GM18499 (cell line): Measurements from ENCODE around the gene IBTK.
"Not testable (repeated sequence)": the region's sequence is repeated elsewhere in the genome, so short reads cannot be mapped to it uniquely, and the experiment has no call there.

Source experiments
- ATAC-seq: cut with Tn5 transposase; IDR thresholded peaks from one replicate; pipeline ENCODE4 v1.9.1; 2021; ENCODE audit warnings: moderate number of reproducible peaks; ENCODE audit not compliant: insufficient read depth, unreplicated experiment

IBTK gene

GRCh38 chr6:82247505-82248272 lies at the start of gene IBTK:
TSS of gene IBTK (minus strand) at chr6:82247744. CDS start at chr6:82240486, 7,258 bp downstream.
- peak; percentile 81 for ATAC-seq

GRCh38 chr6:82283771-82284410 lies 36.3 kb upstream of the IBTK start:
- ATAC-seq, result no peak

GRCh38 chr6:82281550-82281949 lies 34.0 kb upstream of the IBTK start:
- not testable (repeated sequence) for ATAC-seq

- no peak for ATAC-seq
Observed at GRCh38 chr6:82277686-82278085, 30.1 kb upstream of the IBTK start.

GRCh38 chr6:82275686-82276085 lies 28.1 kb upstream of the IBTK start:
- no peak for ATAC-seq

- ATAC-seq, result no peak
Observed at GRCh38 chr6:82273295-82273694, 25.8 kb upstream of the IBTK start.

GRCh38 chr6:82270881-82271635 lies 23.5 kb upstream of the IBTK start:
- ATAC-seq, result no peak

GRCh38 chr6:82268301-82268846 lies 20.8 kb upstream of the IBTK start:
- no peak for ATAC-seq

GRCh38 chr6:82264824-82265223 lies 17.3 kb upstream of the IBTK start:
- no peak for ATAC-seq

- ATAC-seq, result no peak
Observed at GRCh38 chr6:82264321-82264720, 16.8 kb upstream of the IBTK start.

- no peak for ATAC-seq
Observed at GRCh38 chr6:82263916-82264315, 16.4 kb upstream of the IBTK start.

- no peak for ATAC-seq
Observed at GRCh38 chr6:82260997-82261732, 13.6 kb upstream of the IBTK start.

- no peak for ATAC-seq
Observed at GRCh38 chr6:82259389-82259788, 11.8 kb upstream of the IBTK start.

GRCh38 chr6:82257088-82257774 lies 9.7 kb upstream of the IBTK start:
- no peak for ATAC-seq

GRCh38 chr6:82254722-82255121 lies 7.2 kb upstream of the IBTK start:
- not testable (repeated sequence) for ATAC-seq

- no peak for ATAC-seq
Observed at GRCh38 chr6:82251942-82252341, 4.4 kb upstream of the IBTK start.

GRCh38 chr6:82249381-82250253 lies 2.1 kb upstream of the IBTK start:
- ATAC-seq, result no peak

- ATAC-seq, result peak; percentile 19
Observed at GRCh38 chr6:82248273-82248735, 760 bp upstream of the IBTK start.
